Right lobe of liver (tissue), 6 donors: ENCODE results near the gene EXD2. TPM values are rescaled to one million over a fixed set of nuclear protein-coding genes. Genes with fewer than 3 reads are reported as not detected.

Source experiments
- ATAC-seq, 4 donors: fragments of 200-7000 bp; cut with Tn5 transposase; one replicate each; pipeline ENCODE4 v1.9.1; 2020; ENCODE audit warnings: mild to moderate bottlenecking in 4 of 4, moderate library complexity in 4 of 4
- DNase-seq, 3 donors: peaks; one replicate each; pipeline ENCODE4 v3.0.0-alpha.2; 2020
- H3K27ac ChIP-seq, 3 donors: fragments of 200-600 bp; one replicate each; pipeline ENCODE4 v1.8.0; 2022
- H3K27me3 ChIP-seq, 2 donors: fragments of 200-600 bp; one replicate each; pipeline ENCODE4 v1.8.0; 2022
- H3K36me3 ChIP-seq, 4 donors: fragments of 200-600 bp; sonication (generic) in 1 of 4; one replicate each; pipeline versions ENCODE4 v1.5.1 to v1.8.0; 2017 to 2022; ENCODE audit warnings: control low read depth in 1 of 4
- H3K4me1 ChIP-seq, 4 donors: fragments of 200-600 bp; sonication (generic) in 1 of 4; one replicate each; pipeline versions ENCODE4 v1.5.1 to v1.8.0; 2017 to 2022; ENCODE audit warnings: control low read depth in 1 of 4
- H3K4me3 ChIP-seq, 3 donors: fragments of 200-600 bp; one replicate each; pipeline ENCODE4 v1.8.0; 2022
- H3K9me3 ChIP-seq, 4 donors: fragments of 200-600 bp; sonication (generic) in 1 of 4; one replicate each; pipeline versions ENCODE4 v1.5.1 to v1.8.0; 2017 to 2022; ENCODE audit warnings: control low read depth in 1 of 4
- CTCF ChIP-seq, 4 donors: fragments of 200-600 bp in 3 of 4; fragments of 450-650 bp in 1 of 4; IDR thresholded peaks; one replicate each; pipeline versions ENCODE4 v1.5.1 to v1.8.0; 2016 to 2022; ENCODE audit warnings: antibody characterized with exemption in 4 of 4, mild to moderate bottlenecking in 2 of 4
- POLR2A ChIP-seq: fragments of 450-650 bp; IDR thresholded peaks from one replicate; pipeline ENCODE4 v1.6.1; 2017; ENCODE audit warnings: antibody characterized with exemption, mild to moderate bottlenecking
- WGBS: methylation state at CpG from one replicate; pipeline ENCODE4 v1.1.6; 2018; ENCODE audit warnings: low coverage, low lambda C conversion rate; ENCODE audit not compliant: insufficient coverage; ENCODE audit errors: missing lambda C conversion rate; 5-methylcytosine and 5-hydroxymethylcytosine counted together
- intact Hi-C, 2 donors: fragments of 100-400 bp; cut with DNase I; formaldehyde crosslinking; loops; one replicate each; pipeline versions ENCODE4 v1.11.2 to v1.14.1; 2022
- total RNA-seq, 6 experiments: library from RNA; depleted of rRNA in 2 of 6; stranded (reverse); fragments of >200 nt in 2 of 6; fragmentation: NEBNext Ultra II Directional in 3 of 6; extraction: Animal tissue kit (Norgen Biotek cat#: 25700) in 3 of 6; gene quantifications; one replicate each; pipeline versions ENCODE4 v1.1.0 to v1.2.4, GENCODE V29; 2016 to 2023
- donor health status: DM: no; HTN: yes; CAD: no.
- donor health status: DM: no; HTN: no; CAD: no.
- donor health status: DM: no; HTN: no; CAD: no.
- donor health status: DM: no; HTN: yes; CAD: no.
- donor health status: DM: no; HTN: yes; CAD: no.

The EXD2 gene
- total RNA-seq, 6 experiments from 2014 or later = 7.4 to 10.4 (median 8.2) TPM

- H3K27ac ChIP-seq = no peak overlapping the region
- H3K4me3 ChIP-seq = no peak overlapping the region
- peak; percentile 42 to 79 (median 56) for ATAC-seq
- H3K36me3 ChIP-seq = peaks cover 0 to 5% (median 0%) of the 10 kb centered on the region in 4 donors
- no peak for DNase-seq
- no peaks in the 10 kb centered on the region for H3K4me1 ChIP-seq
- no peaks in the 10 kb centered on the region for H3K9me3 ChIP-seq
- TF ChIP-seq POLR2A (no peak), CTCF (IDR thresholded peaks at IDR 0.05) (no peak)
- no peaks in the 10 kb centered on the region for H3K27me3 ChIP-seq
- 70% methylated on average over 9 of the region's 9 CpGs for WGBS
- intact Hi-C loops = no loop called here
These were observed 34.9 kb downstream of the EXD2 start for GRCh38 chr14:69226178-69226577.

GRCh38 chr14:69226736-69227135 is 35.4 kb downstream of the EXD2 start:
- intact Hi-C loops = no loop called here
- WGBS = 90% methylated on average over 2 of the region's 2 CpGs
- peaks cover 0 to 5% (median 0%) of the 10 kb centered on the region in 4 donors for H3K36me3 ChIP-seq
- ATAC-seq = no peak
- H3K9me3 ChIP-seq = no peaks in the 10 kb centered on the region
- no peak for DNase-seq
- TF ChIP-seq POLR2A (no peak), CTCF (IDR thresholded peaks at IDR 0.05) (no peak)
- no peaks in the 10 kb centered on the region for H3K27me3 ChIP-seq
- H3K27ac ChIP-seq = no peak overlapping the region
- no peak overlapping the region for H3K4me3 ChIP-seq
- no peaks in the 10 kb centered on the region for H3K4me1 ChIP-seq

GRCh38 chr14:69231486-69231885 is 40.2 kb downstream of the EXD2 start:
- intact Hi-C loops = no loop called here
- ATAC-seq = peak; percentile 61 to 96 (median 80)
- Histone ChIP-seq H3K4me3 (no peak overlapping the region), H3K9me3 (no peaks in the 10 kb centered on the region), H3K27ac (no peak overlapping the region), H3K27me3 (no peaks in the 10 kb centered on the region), H3K4me1 (no peaks in the 10 kb centered on the region), H3K36me3 (peaks cover 0 to 18% (median 0%) of the 10 kb centered on the region in 4 donors)
- TF ChIP-seq POLR2A (no peak), CTCF (IDR thresholded peaks at IDR 0.05) (no peak)
- 57% methylated on average over 2 of the region's 2 CpGs for WGBS
- DNase-seq = no peak

- intact Hi-C loops = no loop called here
- TF ChIP-seq POLR2A = no peak
- no peak for TF ChIP-seq CTCF (IDR thresholded peaks at IDR 0.05)
- WGBS = 100% methylated on average over 2 of the region's 3 CpGs
- Histone ChIP-seq H3K36me3 (peaks cover 0 to 27% (median 0%) of the 10 kb centered on the region in 4 donors), H3K27ac (no peak overlapping the region), H3K9me3 (no peaks in the 10 kb centered on the region), H3K4me3 (no peak overlapping the region), H3K27me3 (no peaks in the 10 kb centered on the region), H3K4me1 (no peaks in the 10 kb centered on the region)
- no peak for DNase-seq
- no peak for ATAC-seq
These were observed 41.1 kb downstream of the EXD2 start for GRCh38 chr14:69232388-69232787.

- Histone ChIP-seq H3K4me3 (no peak overlapping the region), H3K9me3 (no peaks in the 10 kb centered on the region), H3K27ac (no peak overlapping the region), H3K4me1 (no peaks in the 10 kb centered on the region), H3K36me3 (peaks cover 0 to 36% (median 5%) of the 10 kb centered on the region in 4 donors), H3K27me3 (no peaks in the 10 kb centered on the region)
- DNase-seq (no peak), ATAC-seq (no peak)
- TF ChIP-seq POLR2A = no peak
- no peak for TF ChIP-seq CTCF (IDR thresholded peaks at IDR 0.05)
- intact Hi-C loops = no loop called here
These were observed 42.8 kb downstream of the EXD2 start for GRCh38 chr14:69234106-69234505.
